ENCODE results near the gene GGA3. TPM values are rescaled to one million over a fixed set of nuclear protein-coding genes. Genes with fewer than 3 reads are reported as not detected.
"Not testable (repeated sequence)": the region's sequence is repeated elsewhere in the genome, so short reads cannot be mapped to it uniquely, and the experiment has no call there.

Gene GGA3
- total RNA-seq, 2 experiments from 2014 or later, result 84.6 to 90.2 TPM

DNA sequence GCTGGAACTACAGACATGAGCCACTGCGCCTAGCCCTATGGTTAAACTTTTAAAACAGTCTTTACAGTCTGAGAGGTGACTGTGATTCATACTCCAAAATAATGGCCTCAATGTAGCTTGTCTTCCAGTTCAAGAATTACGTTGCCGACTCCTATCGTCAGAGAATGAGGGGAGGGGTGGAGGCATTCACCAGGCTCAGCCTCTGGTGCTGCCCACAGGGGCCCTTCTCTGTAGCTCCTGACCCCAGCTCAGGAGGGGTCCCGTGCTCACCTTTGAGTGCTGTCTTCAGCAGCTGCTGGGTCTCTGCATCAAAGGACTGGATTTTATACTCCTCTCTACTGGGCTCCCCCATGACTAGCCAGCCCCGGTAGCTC lies 8.4 kb upstream of the GGA3 start:
- no peaks in the 10 kb centered on the region for H3K27me3 Mint-ChIP-seq
- peak overlapping the region; percentile 87 for H3K27ac Mint-ChIP-seq
- ATAC-seq (no peak), DNase-seq (no peak)
- peaks cover 35% of the 10 kb centered on the region for H3K4me1 Mint-ChIP-seq
- H3K4me3 Mint-ChIP-seq, result peak overlapping the region; percentile 84
- CTCF ChIA-PET, result interaction anchor here (0.7 to 5.8 kb wide), 22 partner anchors 9 to 265 kb away, joined by 3 to 95 read pairs (median 10); partner anchors contain the start of genes GGA3, GRB2, MRPS7 and SLC25A19
- peaks cover 15% of the 10 kb centered on the region for H3K36me3 Mint-ChIP-seq
- no peaks in the 10 kb centered on the region for H3K9me3 Mint-ChIP-seq (ENCODE audit: low read depth)

DNA sequence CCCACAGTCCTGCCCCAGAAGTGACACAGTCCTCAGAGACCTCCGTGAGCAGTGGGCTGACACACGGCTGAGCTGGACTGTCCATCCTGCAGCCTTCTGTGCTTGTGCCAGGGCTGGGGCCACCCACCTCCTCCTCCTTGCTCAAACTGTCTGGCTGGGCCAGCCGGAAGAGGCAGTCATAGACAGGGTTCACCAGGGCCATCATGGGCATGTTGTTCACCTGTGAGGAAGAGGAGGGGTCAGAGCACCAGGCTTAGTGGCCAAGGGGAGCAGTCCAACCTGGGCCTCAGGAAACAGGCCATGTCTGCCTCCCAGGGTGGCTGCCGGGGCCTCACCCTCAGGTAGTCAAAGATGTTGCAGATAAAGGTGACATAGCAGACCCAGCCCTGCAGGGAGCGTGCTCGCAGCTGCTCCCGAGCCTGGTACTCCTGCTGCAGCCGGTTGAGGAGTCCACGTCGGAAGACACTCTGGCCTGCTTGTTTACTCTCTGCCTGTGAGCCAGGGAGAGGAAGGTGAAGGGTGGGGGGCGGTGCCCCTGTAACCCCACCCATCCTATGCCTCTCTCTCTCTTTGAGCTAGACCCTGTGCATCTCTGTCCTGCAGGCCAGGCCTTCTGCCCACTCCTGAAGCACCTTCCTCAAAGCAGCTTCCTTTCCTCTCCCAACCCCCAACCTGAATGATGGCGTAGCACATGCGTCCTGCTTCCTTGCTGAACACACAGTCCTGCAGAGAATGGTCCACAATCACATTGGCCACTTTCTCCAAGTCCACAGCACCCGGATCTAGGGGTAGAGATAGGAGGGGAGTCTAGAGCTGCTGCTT lies 6.2 kb upstream of the GGA3 start:
- Mint-ChIP-seq H3K4me1 (peaks cover 32% of the 10 kb centered on the region), H3K9me3 (ENCODE audit: low read depth) (no peaks in the 10 kb centered on the region), H3K4me3 (no peak overlapping the region), H3K27ac (no peak overlapping the region), H3K36me3 (peaks cover 16% of the 10 kb centered on the region), H3K27me3 (no peaks in the 10 kb centered on the region)
- DNase-seq, result no peak
- ATAC-seq, result no peak
- CTCF ChIA-PET, result interaction anchor here (0.9 to 5.8 kb wide), 3 partner anchors 22 to 366 kb away, joined by 3 to 86 read pairs (median 5); partner anchors contain the start of genes SLC25A19 and SMIM5

DNA sequence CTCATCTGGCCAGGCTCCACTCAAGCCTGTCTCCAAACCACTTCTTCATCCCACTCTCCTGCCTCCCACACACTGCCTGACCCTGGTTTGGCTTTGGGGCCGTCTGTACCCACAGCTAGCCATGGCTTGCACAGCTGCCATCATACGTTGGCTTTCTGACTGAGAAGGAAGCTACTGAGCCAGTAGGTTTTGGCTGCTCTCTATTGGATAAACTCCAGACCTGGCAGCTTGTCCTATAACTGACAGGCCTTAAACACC lies 5.7 kb upstream of the GGA3 start:
- Mint-ChIP-seq H3K4me1 (peaks cover 32% of the 10 kb centered on the region), H3K4me3 (no peak overlapping the region), H3K27me3 (no peaks in the 10 kb centered on the region), H3K9me3 (ENCODE audit: low read depth) (no peaks in the 10 kb centered on the region), H3K27ac (no peak overlapping the region), H3K36me3 (peaks cover 15% of the 10 kb centered on the region)
- ATAC-seq (no peak), DNase-seq (no peak)
- CTCF ChIA-PET, result interaction anchor here (0.9 kb wide), 1 partner anchor 22 kb away, joined by 3 read pairs; the partner anchor contains the start of gene SLC25A19

DNA sequence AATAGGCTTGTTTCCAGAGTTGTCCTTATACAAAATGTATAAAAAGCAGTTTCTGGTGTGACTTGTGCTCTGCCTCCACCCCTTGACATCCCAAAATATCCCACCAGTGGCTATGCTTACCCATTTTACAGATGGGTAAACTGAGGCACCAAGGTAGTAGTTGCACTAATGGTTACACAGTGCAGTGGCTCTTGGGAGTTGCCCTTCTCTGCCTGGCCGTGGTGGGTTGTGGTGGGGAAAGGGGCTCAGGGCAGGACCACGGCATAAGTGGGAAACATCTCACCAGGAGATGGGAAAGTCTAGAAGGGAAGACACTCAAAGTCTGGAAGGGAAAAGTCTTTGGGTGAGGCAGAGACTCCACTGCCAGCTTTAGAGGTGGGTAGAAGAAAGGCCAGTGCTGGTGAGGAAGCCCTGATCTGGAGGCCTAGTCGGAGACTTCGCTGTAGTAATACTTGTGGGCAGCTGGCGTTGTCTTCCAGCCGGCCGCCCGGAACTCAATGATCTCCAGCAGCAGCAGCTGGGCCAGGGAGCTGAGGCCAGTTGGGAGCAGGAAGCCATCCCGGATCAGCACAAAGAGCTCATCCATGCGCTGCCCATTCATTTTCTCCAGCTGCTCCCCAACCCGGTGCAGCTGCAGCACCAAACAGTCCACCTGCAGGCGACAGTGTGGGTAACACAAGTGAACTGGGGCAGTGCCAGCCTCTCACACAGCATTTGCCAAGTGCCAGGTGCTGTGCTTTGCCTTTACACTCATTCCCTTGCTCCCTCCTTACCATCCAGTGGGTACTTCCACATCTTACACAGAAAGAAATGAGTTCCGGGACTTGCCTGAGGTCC lies 5.1 kb upstream of the GGA3 start:
- no peak overlapping the region for H3K27ac Mint-ChIP-seq
- ATAC-seq, result no peak
- no peak overlapping the region for H3K4me3 Mint-ChIP-seq
- H3K9me3 Mint-ChIP-seq (ENCODE audit: low read depth), result no peaks in the 10 kb centered on the region
- H3K4me1 Mint-ChIP-seq, result peaks cover 29% of the 10 kb centered on the region
- DNase-seq, result no peak
- no peaks in the 10 kb centered on the region for H3K27me3 Mint-ChIP-seq
- CTCF ChIA-PET, result interaction anchor here (0.9 kb wide), 1 partner anchor 23 kb away, joined by 3 read pairs; the partner anchor contains the start of gene SLC25A19
- H3K36me3 Mint-ChIP-seq, result peaks cover 13% of the 10 kb centered on the region

DNA sequence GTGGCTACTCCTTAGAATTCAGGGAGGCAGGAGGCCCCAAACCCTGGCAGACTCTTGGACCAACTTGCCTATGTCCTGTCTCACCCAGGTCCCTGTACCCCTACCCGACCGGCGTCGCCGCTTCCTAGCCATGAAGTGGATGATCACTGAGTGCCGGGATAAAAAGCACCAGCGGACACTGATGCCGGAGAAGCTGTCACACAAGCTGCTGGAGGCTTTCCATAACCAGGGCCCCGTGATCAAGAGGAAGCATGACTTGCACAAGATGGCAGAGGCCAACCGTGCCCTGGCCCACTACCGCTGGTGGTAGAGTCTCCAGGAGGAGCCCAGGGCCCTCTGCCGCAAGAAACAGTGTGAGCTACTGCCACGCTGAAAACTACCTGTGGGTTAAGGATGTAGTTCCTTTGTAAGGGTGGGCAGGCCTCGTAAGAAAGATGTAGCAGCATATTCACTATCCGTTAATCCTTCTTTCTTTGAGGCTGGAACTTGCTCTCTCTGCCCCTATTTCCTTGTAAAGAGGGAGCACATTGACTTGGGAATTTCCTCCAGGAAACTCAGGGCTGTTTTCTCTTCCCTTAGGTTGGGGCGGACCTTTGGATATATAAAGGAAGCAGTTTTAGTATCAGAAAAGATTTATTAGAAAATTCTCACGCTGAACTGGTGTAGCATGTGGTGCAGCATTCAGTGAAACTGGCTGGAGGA lies 4.4 kb upstream of the GGA3 start:
- ATAC-seq (no peak), DNase-seq (no peak)
- Mint-ChIP-seq H3K4me1 (peaks cover 31% of the 10 kb centered on the region), H3K27ac (no peak overlapping the region), H3K27me3 (no peaks in the 10 kb centered on the region), H3K9me3 (ENCODE audit: low read depth) (no peaks in the 10 kb centered on the region), H3K4me3 (no peak overlapping the region), H3K36me3 (peaks cover 13% of the 10 kb centered on the region)
- CTCF ChIA-PET, result no interaction called here

DNA sequence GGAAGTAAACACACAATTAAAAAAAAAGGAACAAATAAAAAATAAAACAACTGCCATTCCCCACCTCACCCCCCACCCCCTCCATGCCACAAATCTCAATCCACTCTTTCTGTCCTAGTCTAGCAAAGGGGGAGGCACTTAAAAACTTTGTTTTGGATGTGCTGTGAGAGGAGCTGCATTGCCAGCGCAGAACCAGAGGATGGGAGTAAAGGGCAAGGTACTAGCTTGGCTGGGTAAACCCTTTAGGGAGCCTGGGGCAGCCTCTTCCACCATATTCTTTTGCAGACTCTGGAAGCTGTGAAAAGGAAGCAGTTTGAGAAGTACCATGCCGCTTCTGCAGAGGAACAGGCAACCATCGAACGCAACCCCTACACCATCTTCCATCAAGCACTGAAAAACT lies 1.6 kb upstream of the GGA3 start:
- Mint-ChIP-seq H3K36me3 (peaks cover 17% of the 10 kb centered on the region), H3K9me3 (ENCODE audit: low read depth) (no peaks in the 10 kb centered on the region), H3K4me3 (peak overlapping the region; percentile 94), H3K27me3 (no peaks in the 10 kb centered on the region), H3K27ac (peak overlapping the region; percentile 99), H3K4me1 (peaks cover 40% of the 10 kb centered on the region)
- ATAC-seq, result no peak
- CTCF ChIA-PET, result interaction anchor here (1.0 to 6.2 kb wide), 10 partner anchors 8 to 149 kb away, joined by 3 to 95 read pairs (median 12); partner anchors contain the start of genes GRB2, MIF4GD and SLC25A19
- DNase-seq, result no peak

DNA sequence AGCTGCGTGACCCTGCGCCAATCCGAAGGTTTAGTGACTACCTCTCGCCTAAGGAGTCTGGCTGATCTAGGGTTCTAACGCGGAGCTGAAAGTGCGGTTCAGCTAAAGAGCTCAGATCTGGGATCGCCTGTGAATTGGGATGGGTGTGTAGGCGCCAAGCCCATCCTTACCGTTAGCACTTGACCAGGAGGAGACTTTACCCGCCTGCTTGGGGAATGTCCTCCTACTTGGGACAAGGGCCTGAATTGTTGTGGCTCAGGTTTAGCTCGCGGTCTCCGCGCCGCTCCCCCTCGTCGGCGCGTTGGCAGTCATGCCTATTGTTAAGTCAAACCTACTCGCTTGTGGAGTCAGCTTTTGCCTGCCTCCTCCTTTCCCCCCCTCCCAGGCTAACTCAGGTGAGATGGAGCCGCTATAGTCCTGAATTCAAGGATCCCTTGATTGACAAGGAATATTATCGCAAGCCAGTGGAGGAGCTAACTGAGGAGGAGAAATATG lies 753 bp upstream of the GGA3 start:
- H3K4me1 Mint-ChIP-seq, result peaks cover 42% of the 10 kb centered on the region

DNA sequence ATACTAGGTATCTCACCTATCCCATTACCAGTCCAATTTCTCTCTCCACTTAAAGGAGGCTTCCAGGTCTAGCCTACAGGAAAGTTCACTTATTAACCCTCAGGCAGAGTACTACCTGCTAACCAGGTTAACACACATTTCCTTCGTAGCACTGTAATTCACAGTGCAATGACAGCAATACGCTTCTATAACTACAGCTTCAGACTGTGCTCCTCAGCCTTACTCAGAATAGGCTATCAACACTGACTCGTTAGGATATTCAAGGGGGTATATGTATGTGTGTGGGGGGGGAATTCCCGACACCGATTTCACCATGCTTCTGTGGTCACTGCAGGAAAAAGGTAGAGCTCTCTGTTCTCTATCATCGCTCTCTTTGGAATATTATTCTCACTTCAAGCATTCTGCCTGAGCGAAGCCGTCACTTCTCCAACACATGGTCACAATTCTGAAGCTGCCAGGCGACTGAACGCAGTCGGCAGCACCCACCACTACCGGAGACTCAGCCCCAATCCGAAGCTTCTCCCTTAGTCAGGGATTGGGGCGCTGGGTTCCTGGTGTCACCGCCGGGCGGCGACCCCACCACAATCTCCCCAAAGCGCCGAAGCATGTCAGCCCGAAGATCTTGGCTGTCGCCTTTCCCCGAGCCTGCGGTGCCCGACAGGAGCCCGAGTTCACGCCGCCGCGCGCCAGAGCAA lies 618 bp downstream of the GGA3 start:
- Mint-ChIP-seq H3K36me3 (peaks cover 14% of the 10 kb centered on the region), H3K27me3 (no peaks in the 10 kb centered on the region), H3K9me3 (ENCODE audit: low read depth) (no peaks in the 10 kb centered on the region), H3K27ac (peak overlapping the region; percentile 99), H3K4me1 (peaks cover 47% of the 10 kb centered on the region), H3K4me3 (peak overlapping the region; percentile 94)
- CTCF ChIA-PET, result interaction anchor here (0.9 to 6.2 kb wide), 17 partner anchors 10 to 151 kb away, joined by 3 to 95 read pairs (median 7); partner anchors contain the start of genes GRB2 and MIF4GD
- DNase-seq, result peak; percentile 64
- ATAC-seq, result peak; percentile 22

More for the DNA sequence above, 753 bp upstream of the GGA3 start:
- Mint-ChIP-seq H3K4me3 (peak overlapping the region; percentile 94), H3K9me3 (ENCODE audit: low read depth) (no peaks in the 10 kb centered on the region), H3K27ac (peak overlapping the region; percentile 99), H3K36me3 (peaks cover 17% of the 10 kb centered on the region), H3K27me3 (no peaks in the 10 kb centered on the region)
- ATAC-seq (no peak), DNase-seq (no peak)
- CTCF ChIA-PET, result interaction anchor here (0.7 to 6.2 kb wide), 15 partner anchors 9 to 174 kb away, joined by 3 to 95 read pairs (median 4); partner anchors contain the start of genes GRB2, MIF4GD, SLC16A5 and SLC25A19

DNA sequence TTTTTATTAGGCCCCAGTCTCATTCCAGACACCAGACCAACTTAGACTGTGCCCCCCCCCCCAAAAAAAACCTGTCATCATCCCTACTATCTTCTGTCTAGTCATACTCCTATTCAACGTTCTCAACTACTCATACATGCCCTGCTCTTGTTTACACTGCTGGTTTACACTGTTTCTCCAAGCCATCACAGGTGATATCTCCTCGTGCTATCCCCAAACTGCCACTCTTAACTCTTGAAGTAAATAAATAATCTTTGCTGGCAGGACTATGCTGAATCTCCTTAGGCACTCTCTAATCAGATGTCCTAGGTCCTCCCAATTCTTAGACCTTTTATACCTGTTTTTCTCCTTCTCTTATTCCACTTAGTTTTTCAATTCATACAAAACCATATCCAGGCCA lies 4.2 kb downstream of the GGA3 start:
- H3K36me3 Mint-ChIP-seq; ATAC-seq; H3K9me3 Mint-ChIP-seq (ENCODE audit: low read depth); DNase-seq; H3K4me3 Mint-ChIP-seq; H3K27me3 Mint-ChIP-seq; CTCF ChIA-PET: not testable (repeated sequence)
- H3K27ac Mint-ChIP-seq, result peak overlapping the region; percentile 29
- peaks cover 38% of the 10 kb centered on the region for H3K4me1 Mint-ChIP-seq

DNA sequence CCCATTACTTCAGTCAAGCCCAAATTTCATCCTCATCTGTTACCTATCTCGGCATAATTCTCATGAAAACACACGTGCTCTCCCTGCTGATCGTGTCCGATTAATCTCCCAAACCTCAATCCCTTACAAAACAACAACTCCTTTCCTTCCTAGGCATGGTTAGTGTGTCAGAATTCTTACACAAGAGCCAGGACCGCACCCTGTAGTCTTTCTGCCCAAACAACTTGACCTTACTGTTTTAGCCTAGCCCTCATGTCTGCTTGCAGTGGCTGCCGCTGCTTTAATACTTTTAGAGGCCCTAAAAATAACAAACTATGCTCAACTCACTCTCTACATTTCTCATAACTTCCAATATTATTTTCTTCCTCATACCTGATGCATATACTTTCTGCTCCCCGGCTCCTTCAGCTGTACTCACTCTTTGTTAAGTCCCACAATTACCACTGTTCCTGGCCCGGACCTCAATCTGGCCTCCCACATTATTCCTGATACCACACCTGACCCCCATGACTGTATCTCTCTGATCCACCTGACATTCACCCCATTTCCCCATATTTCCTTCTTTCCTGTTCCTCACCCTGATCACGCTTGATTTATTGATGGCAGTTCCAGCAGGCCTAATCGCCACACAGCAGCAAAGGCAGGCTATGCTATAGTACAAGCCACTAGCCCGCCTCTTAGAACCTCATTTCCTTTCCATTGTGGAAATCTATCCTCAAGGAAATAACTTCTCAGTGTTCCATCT lies 5.3 kb downstream of the GGA3 start:
- CTCF ChIA-PET; H3K27ac Mint-ChIP-seq; H3K27me3 Mint-ChIP-seq; H3K36me3 Mint-ChIP-seq; H3K9me3 Mint-ChIP-seq (ENCODE audit: low read depth); H3K4me3 Mint-ChIP-seq; DNase-seq; ATAC-seq: not testable (repeated sequence)
- peaks cover 42% of the 10 kb centered on the region for H3K4me1 Mint-ChIP-seq

DNA sequence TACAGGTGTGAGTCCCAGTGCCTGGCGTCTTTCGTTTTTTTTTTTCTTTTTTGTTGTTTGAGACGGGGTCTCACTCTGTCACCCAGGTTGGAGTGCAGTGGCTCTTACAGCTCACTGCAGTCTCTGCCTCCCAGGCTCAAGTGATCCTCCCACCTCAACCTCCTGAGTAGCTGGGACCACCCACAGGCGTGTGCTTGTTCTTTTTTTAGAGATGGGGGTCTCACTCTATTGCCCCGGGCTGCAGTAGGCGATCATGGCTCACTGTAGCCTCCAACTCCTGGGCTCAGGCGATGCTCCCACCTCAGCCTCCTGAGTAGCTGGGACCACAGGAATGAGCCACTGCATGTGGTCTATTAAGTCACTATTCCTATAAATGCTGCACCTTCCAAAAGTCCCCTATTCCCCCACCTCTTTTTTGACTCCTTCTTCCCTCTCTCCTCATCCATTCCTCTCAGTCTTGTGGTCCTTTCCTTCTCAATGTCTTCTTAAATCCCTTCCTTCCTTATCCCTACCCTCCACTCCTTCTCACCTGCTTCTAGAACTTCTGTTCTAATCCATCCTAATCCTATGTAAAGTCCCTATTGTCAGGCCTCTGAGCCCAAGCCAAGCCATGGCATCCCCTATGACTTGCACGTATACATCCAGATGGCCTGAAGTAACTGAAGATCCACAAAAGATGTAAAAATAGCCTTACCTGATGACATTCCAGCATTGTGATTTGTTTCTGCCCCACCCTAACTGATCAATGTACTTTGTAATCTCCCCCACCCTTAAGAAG lies 9.2 kb downstream of the GGA3 start:
- Mint-ChIP-seq H3K27me3 (no peaks in the 10 kb centered on the region), H3K36me3 (no peaks in the 10 kb centered on the region), H3K4me1 (peaks cover 33% of the 10 kb centered on the region), H3K4me3 (no peak overlapping the region), H3K27ac (peak overlapping the region; percentile 45), H3K9me3 (ENCODE audit: low read depth) (no peaks in the 10 kb centered on the region)
- ATAC-seq (no peak), DNase-seq (no peak)
- CTCF ChIA-PET, result interaction anchor here (1.1 to 4.5 kb wide), 5 partner anchors 9 to 160 kb away, joined by 3 to 36 read pairs (median 6); partner anchors contain the start of genes GGA3, MIF4GD and MRPS7
